Esophagus squamous epithelium (tissue), 4 donors: Measurements from ENCODE around the gene CACNG3.

Experiments used
- CTCF ChIP-seq, 6 experiments: fragments of 450-650 bp in 4 of 6; fragments of 200-600 bp in 2 of 6; sonication (generic) in 2 of 6; IDR thresholded peaks; one replicate each; pipeline ENCODE4 v1.5.1; 2016 to 2019; ENCODE audit warnings: antibody characterized with exemption in 6 of 6, mild to moderate bottlenecking in 4 of 6, moderate library complexity in 4 of 6
- POLR2A ChIP-seq, 4 donors: fragments of 450-650 bp; IDR thresholded peaks; one replicate each; pipeline ENCODE4 v1.6.1; 2017; ENCODE audit warnings: antibody characterized with exemption in 4 of 4, mild to moderate bottlenecking in 4 of 4, moderate library complexity in 3 of 4

GRCh38 chr16:24253192-24253591 is 2.9 kb upstream of the CACNG3 start:
- TF ChIP-seq CTCF (IDR thresholded peaks at IDR 0.05) = peak; percentile 39 to 60 (median 51)
- TF ChIP-seq POLR2A (IDR thresholded peaks at IDR 0.05) = no peak
